Thoracic aorta (tissue), 2 donors: ENCODE data around the gene STAP2. TPM values are rescaled to one million over a fixed set of nuclear protein-coding genes. Genes with fewer than 3 reads are reported as not detected.

Source experiments
- ATAC-seq: fragments of 150-250 bp; one replicate; pipeline ENCODE4 v1.8.0; 2017; ENCODE audit warnings: low read depth; ENCODE audit not compliant: insufficient number of reproducible peaks, low FRiP score
- DNase-seq: peaks from one replicate; pipeline ENCODE4 v3.0.0-alpha.2; 2020; ENCODE audit warnings: low spot score
- H3K27ac ChIP-seq, 2 donors: fragments of 200-600 bp; sonication (generic); 1 replicate in 1 of 2; 2 replicates in 1 of 2; pipeline ENCODE4 v1.5.1; 2016; ENCODE audit warnings: mild to moderate bottlenecking in 2 of 2, moderate library complexity in 2 of 2
- H3K27me3 ChIP-seq: fragments of 200-600 bp; sonication (generic); replicated peaks from 2 replicates; pipeline ENCODE4 v1.6.0; 2016; ENCODE audit warnings: mild to moderate bottlenecking; ENCODE audit not compliant: insufficient read depth
- H3K36me3 ChIP-seq: fragments of 200-600 bp; sonication (generic); one replicate; pipeline ENCODE4 v1.5.1; 2016
- H3K4me1 ChIP-seq, 2 donors: fragments of 200-600 bp; sonication (generic); 1 replicate in 1 of 2; 2 replicates in 1 of 2; pipeline versions ENCODE4 v1.5.1 to v1.6.0; 2016; ENCODE audit warnings: low read depth in 2 of 2, mild to moderate bottlenecking in 1 of 2; ENCODE audit not compliant: control insufficient read depth in 1 of 2
- H3K4me3 ChIP-seq: fragments of 200-600 bp; sonication (generic); 2 replicates; pipeline ENCODE4 v1.5.1; 2016; ENCODE audit warnings: mild to moderate bottlenecking
- H3K9me3 ChIP-seq: fragments of 200-600 bp; sonication (generic); 2 replicates; pipeline ENCODE4 v1.5.1; 2016
- total RNA-seq, 2 donors: library from RNA; depleted of rRNA; stranded (reverse); fragments of >200 nt; gene quantifications; one replicate each; pipeline versions ENCODE4 v1.1.0 to v1.2.3, GENCODE V29; 2016
- TF ChIP-seq, protein P1 (sequence below): fragments of 200-600 bp; sonication (generic); IDR thresholded peaks from one replicate; pipeline ENCODE4 v1.5.1; 2019; ENCODE audit warnings: antibody characterized with exemption

STAP2 gene
- total RNA-seq, 2 donors from 2014 or later: not detected

GRCh38 chr19:4365791-4366665, 27.4 kb upstream of the STAP2 start:
- H3K9me3 ChIP-seq: no peaks in the 10 kb centered on the region
- no peak for DNase-seq
- TF ChIP-seq, protein P1, sequence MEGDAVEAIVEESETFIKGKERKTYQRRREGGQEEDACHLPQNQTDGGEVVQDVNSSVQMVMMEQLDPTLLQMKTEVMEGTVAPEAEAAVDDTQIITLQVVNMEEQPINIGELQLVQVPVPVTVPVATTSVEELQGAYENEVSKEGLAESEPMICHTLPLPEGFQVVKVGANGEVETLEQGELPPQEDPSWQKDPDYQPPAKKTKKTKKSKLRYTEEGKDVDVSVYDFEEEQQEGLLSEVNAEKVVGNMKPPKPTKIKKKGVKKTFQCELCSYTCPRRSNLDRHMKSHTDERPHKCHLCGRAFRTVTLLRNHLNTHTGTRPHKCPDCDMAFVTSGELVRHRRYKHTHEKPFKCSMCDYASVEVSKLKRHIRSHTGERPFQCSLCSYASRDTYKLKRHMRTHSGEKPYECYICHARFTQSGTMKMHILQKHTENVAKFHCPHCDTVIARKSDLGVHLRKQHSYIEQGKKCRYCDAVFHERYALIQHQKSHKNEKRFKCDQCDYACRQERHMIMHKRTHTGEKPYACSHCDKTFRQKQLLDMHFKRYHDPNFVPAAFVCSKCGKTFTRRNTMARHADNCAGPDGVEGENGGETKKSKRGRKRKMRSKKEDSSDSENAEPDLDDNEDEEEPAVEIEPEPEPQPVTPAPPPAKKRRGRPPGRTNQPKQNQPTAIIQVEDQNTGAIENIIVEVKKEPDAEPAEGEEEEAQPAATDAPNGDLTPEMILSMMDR: no peak
- peaks cover 44% of the 10 kb centered on the region for H3K36me3 ChIP-seq
- no peak overlapping the region for H3K4me3 ChIP-seq
- H3K27ac ChIP-seq: no peak overlapping the region
- H3K27me3 ChIP-seq: no peaks in the 10 kb centered on the region
- no peak for ATAC-seq
- peaks cover 18 to 31% of the 10 kb centered on the region in 2 donors for H3K4me1 ChIP-seq

- TF ChIP-seq, protein P1: no peak
- ATAC-seq (no peak), DNase-seq (no peak)
- Histone ChIP-seq H3K27me3 (no peaks in the 10 kb centered on the region), H3K4me1 (peaks cover 12 to 25% of the 10 kb centered on the region in 2 donors), H3K36me3 (peaks cover 44% of the 10 kb centered on the region), H3K4me3 (no peak overlapping the region), H3K9me3 (no peaks in the 10 kb centered on the region), H3K27ac (no peak overlapping the region)
These were observed 26.7 kb upstream of the STAP2 start for GRCh38 chr19:4365341-4365740.

DNA sequence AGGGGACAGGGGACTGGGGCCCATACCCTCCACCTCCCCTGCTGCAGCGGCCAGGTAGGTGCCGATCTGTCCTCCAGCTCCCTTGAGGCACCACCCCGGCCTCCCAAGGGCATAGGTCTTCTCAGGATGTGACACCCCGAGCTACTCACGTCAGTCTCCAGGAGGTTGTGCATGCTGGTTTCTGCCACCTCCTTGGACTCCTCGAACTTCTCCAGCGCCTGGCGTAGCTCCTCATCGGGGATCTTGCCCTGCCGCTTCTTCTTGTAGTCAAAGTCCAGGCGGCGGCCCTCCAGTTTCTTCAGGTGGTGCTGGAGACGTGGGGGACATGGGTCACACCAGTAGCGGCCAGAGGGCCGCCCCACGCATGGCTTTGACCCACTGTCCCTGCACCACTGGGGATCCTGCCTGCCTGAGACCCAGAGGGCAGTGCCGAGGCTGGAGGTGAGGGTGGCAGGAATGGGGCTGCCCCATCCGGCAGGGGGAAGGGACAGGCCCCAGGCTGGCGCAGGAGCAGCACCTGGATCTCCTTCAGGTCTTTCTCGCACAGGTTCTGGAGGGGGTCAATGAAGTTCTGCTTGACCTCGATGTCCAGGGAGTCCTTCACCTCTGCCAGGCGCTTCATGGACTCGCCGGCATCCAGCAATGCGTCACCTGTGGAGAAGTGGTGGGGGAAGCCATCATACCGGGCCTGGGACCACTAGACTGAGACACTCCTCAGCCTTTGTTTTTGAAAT, 25.1 kb upstream of the STAP2 start:
- TF ChIP-seq, protein P1: no peak
- Histone ChIP-seq H3K27ac (no peak overlapping the region), H3K36me3 (peaks cover 51% of the 10 kb centered on the region), H3K27me3 (no peaks in the 10 kb centered on the region), H3K4me3 (no peak overlapping the region), H3K4me1 (peaks cover 7 to 11% of the 10 kb centered on the region in 2 donors), H3K9me3 (no peaks in the 10 kb centered on the region)
- DNase-seq: no peak
- no peak for ATAC-seq

DNA sequence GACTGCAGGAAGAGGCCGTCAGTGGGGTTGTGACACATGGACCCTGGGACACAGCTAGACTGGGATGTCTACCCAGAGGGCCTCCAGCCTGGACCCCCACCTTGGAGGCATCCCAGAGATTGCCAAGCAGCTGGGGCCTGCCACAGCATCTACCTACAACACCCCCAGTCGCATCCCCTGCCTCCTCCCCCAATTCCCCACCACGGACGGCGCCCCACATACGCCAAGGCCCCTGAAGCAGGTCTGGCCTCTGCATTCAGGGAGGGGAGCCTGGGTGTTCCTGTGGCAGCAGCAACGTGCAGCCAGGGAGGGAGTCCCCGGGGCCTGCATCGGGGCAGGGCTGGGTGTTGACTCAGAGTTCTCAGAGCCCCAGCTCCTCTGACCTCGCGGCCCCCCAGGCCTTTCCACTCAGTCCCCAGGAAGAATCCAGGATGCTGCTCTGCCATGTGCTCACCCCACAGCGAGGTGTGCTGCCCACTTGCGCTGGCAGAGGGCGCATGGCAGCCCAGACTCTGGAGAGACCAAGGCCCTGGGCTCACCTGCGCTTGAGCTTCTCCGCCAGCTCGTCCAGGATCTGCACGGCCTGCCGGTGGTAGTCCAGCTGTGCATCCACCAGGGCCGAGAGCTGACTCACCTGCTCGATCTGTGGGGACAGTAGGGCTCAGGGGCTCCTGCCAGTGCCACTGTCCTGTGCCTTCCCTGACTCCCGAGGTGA, 24.4 kb upstream of the STAP2 start:
- no peak overlapping the region for H3K27ac ChIP-seq
- no peak overlapping the region for H3K4me3 ChIP-seq
- TF ChIP-seq, protein P1: no peak
- no peaks in the 10 kb centered on the region for H3K27me3 ChIP-seq
- H3K9me3 ChIP-seq: no peaks in the 10 kb centered on the region
- peaks cover 1 to 4% of the 10 kb centered on the region in 2 donors for H3K4me1 ChIP-seq
- DNase-seq (no peak), ATAC-seq (no peak)
- H3K36me3 ChIP-seq: peaks cover 51% of the 10 kb centered on the region
